Omental fat pad (tissue), 4 donors: ENCODE results near the gene ABCD1. TPM values are rescaled to one million over a fixed set of nuclear protein-coding genes. Genes with fewer than 3 reads are reported as not detected.
"Not testable (repeated sequence)": the region's sequence is repeated elsewhere in the genome, so short reads cannot be mapped to it uniquely, and the experiment has no call there.

Experiments used
- ATAC-seq: fragments of 150-250 bp; one replicate; pipeline ENCODE4 v1.9.1; 2016; ENCODE audit warnings: mild to moderate bottlenecking, moderate library complexity; ENCODE audit not compliant: low FRiP score
- DNase-seq: peaks from one replicate; pipeline ENCODE4 v3.0.0-alpha.2; 2019; ENCODE audit warnings: low spot score
- CTCF ChIP-seq, 3 donors: fragments of 450-650 bp; IDR thresholded peaks; one replicate each; pipeline ENCODE4 v1.5.1; 2016 to 2017; ENCODE audit warnings: antibody characterized with exemption in 3 of 3, mild to moderate bottlenecking in 3 of 3, moderate library complexity in 2 of 3
- total RNA-seq, 4 donors: library from RNA; depleted of rRNA; stranded (reverse); fragments of >200 nt; gene quantifications; one replicate each; pipeline ENCODE4 v1.1.0, GENCODE V29; 2016

ABCD1 gene
- total RNA-seq, 4 donors from 2014 or later, result 17.5 to 38.9 (median 23.4) TPM

DNA sequence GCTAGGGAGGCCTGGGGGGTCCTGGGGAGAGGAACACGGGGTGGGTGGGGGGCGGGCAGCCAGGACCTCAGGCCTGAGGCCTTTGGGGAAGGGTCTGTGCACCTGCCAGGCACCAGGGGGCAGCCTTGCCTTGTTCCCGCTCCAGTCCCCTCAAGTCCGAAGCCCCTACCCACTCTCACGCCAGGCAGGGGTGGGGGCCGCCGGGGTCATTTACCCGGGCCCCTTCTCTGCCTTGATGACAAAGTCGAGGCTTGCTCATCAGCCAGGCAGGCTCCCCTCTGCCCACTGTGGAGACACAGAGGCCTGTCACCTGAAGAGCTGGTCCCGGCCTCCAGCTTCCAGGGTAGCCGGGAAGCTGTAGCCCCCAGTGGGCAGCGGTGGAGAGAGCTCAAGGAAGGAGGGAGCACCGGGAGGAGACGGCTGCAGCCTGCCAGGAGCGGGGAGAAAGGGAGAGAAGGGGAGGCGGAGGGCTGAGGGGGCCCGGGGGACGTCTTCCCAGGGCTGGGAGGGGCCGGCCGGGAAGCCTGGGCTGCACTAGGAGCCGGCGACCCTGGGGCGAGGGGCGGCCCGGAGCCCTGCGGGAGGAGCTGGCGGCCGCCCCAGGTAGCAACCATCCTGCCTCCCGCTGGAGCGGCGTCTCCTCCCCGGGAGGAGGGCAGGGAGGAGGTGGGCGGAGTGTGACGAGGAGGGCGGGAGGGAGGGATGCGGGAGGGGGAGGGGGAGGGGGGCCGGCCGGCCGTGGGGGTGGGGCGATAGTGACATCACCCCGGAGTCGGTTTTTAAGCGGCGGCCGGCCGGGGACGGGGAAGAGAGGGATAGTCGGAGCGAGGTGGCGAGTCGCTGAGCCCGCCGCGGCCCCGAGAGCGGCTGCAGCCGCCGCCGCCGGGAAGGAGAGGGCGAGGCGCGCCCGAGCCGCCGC, 37.3 kb upstream of the ABCD1 start, which contains the start of gene SLC6A8:
Gene SLC6A8 (plus strand): TSS at position 806 of the 919 bp plus-strand sequence. CDS start 649 bp downstream, outside the sequence.
- TF ChIP-seq CTCF (IDR thresholded peaks at IDR 0.05), result no peak

GRCh38 chrX:153688071-153688470, 36.6 kb upstream of the ABCD1 start:
- DNase-seq (no peak), ATAC-seq (no peak)
- TF ChIP-seq CTCF (IDR thresholded peaks at IDR 0.05), result no peak

More for the DNA sequence above, 37.3 kb upstream of the ABCD1 start, which contains the start of gene SLC6A8:
- ATAC-seq (peak; percentile 47), DNase-seq (peak; percentile 34)

DNA sequence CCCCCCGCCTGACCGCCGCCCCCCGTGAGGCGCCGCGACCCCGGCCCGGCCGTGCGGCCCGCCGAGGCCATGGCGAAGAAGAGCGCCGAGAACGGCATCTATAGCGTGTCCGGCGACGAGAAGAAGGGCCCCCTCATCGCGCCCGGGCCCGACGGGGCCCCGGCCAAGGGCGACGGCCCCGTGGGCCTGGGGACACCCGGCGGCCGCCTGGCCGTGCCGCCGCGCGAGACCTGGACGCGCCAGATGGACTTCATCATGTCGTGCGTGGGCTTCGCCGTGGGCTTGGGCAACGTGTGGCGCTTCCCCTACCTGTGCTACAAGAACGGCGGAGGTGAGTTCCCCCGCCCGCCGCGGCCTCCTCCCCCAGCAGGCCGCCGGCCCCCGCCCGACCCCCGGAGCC, 36.1 kb upstream of the ABCD1 start:
- DNase-seq, result no peak
- ATAC-seq, result no peak
- no peak for TF ChIP-seq CTCF (IDR thresholded peaks at IDR 0.05)

DNA sequence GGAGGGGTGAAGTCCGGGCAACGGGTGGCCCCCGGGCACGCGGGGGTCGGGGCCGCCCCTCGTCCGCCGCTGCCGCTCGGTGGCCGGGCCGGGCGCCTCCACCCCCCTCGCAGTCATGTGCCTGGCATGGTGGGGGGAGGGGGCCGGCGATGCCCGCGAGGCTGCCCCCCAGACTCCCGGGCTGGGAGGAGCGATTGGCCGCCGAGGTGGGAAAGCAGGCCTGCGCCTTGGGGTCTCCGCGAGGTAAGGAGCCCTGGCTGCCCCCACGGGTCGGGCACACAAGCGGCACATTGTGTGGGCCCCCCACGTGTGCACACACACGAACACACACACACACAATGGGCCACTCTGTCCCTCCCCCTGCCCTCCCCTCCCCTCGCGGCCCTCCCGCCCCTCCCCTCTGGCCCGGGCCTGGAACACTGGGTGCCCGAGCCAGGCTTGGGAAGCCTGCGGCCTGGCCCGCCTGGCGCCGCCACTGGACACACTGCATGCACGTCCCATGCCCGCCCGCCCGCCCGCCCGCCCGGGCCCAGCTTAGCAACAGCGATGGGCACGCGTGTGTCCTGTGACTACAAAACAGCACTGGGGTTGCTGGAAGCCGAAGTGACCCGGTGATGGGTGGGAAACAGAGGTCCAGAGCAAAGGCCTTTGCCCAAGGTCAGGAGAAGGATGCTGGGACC, 35.6 kb upstream of the ABCD1 start:
- no peak for TF ChIP-seq CTCF (IDR thresholded peaks at IDR 0.05)
- DNase-seq (no peak), ATAC-seq (no peak)

DNA sequence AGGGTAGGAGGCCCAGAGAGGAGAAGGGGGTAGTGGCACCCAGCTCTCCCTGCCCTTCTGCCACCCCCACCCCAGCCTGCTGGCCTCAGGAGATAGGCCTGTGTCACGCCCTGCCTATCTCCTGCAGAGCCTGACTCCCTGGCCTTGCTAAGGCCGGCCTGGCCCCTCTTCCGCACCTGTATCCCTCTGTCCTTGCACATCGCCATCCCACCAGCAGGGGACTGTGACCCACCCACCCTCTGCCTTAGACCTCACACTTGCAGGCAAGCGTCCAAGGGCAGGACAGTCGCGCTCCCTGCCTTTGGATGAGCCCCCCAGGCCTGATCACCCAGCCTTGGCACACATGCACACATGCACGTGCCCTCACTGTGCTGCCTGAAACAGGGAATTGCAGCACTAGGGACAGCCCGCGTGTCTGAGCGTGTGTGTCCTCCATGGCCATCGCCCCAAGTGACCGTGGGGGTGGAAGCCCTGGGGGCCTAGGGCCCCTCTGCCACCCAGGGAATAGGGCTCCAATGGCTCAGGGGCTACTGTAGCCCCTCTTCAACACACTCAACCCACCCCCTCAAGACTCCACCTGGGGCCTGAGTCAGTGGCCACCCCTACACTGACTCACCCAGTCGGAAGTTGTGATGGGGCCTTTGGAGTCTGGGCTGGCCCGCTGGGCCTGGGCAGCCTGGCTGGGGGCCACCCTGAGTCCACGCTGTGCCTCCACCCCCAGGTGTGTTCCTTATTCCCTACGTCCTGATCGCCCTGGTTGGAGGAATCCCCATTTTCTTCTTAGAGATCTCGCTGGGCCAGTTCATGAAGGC, 34.8 kb upstream of the ABCD1 start:
- no peak for TF ChIP-seq CTCF (IDR thresholded peaks at IDR 0.05)
- DNase-seq, result no peak
- no peak for ATAC-seq

- no peak for DNase-seq
- ATAC-seq, result no peak
- TF ChIP-seq CTCF (IDR thresholded peaks at IDR 0.05), result no peak
Measured at GRCh38 chrX:153690466-153690865, 34.2 kb upstream of the ABCD1 start.

DNA sequence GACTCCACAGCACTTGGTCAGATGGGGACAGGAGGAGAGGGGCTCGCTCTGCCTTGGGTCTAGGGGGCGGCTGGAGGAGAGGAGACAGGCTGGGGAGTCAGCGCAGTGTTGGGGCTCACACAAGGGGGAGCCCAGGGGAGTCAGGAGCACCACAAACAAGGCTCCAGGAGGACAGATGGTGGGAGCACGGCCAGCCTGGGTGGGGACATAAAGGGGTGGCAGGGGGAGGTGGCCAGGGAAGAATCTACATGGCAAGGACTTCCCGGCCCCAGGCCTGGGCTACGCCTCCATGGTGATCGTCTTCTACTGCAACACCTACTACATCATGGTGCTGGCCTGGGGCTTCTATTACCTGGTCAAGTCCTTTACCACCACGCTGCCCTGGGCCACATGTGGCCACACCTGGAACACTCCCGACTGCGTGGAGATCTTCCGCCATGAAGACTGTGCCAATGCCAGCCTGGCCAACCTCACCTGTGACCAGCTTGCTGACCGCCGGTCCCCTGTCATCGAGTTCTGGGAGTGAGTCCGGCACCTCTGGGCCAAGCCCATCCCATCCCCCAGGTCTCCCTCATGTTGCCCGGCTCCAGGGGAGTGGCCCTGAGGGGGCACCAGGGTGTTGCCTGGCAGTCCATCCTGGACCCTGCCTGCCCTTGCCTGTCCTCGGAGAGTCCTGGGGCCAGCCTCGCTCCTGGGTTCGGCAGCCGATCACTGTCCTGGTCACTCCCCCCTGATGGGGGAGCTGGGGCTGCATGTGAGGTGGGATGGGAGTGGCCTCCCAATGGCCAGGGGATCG, 33.4 kb upstream of the ABCD1 start:
- DNase-seq, ATAC-seq: not testable (repeated sequence)
